HL-60 (cell line): ENCODE measurements around the gene NYAP1.

Experiments
- DNase-seq, 2 experiments: peaks; one replicate each; pipeline ENCODE4 v3.0.0-alpha.2; 2010 to 2020; ENCODE audit warnings: low read depth in 1 of 2, low spot score in 1 of 2
- H3K27ac ChIP-seq: fragments of 250-450 bp; sonication (Bioruptor Pico); replicated peaks from 2 replicates; pipeline ENCODE4 v1.5.1; 2020; ENCODE audit warnings: mild to moderate bottlenecking, moderate library complexity
- H3K27me3 ChIP-seq: fragments of 250-450 bp; sonication (Bioruptor Pico); 2 replicates; pipeline ENCODE4 v1.5.1; 2021; ENCODE audit warnings: mild to moderate bottlenecking, moderate library complexity; ENCODE audit not compliant: insufficient read depth, poor library complexity, severe bottlenecking
- H3K4me3 ChIP-seq: replicated peaks from 2 replicates; pipeline ENCODE4 v1.5.1; 2011; ENCODE audit warnings: mild to moderate bottlenecking, control low read depth, low read length; ENCODE audit not compliant: insufficient read depth
- CTCF ChIP-seq: IDR thresholded peaks from one replicate; pipeline ENCODE4 v1.5.1; 2011; ENCODE audit warnings: low read length, control low read depth, inconsistent platforms; ENCODE audit not compliant: insufficient read depth
- GABPA ChIP-seq: IDR thresholded peaks from 2 replicates; pipeline ENCODE4 v1.6.1; 2012; ENCODE audit warnings: low read depth
- POLR2AphosphoS5 ChIP-seq: IDR thresholded peaks from 2 replicates; pipeline ENCODE4 v1.6.1; 2012; ENCODE audit warnings: low read depth
- REST ChIP-seq: IDR thresholded peaks from 2 replicates; pipeline ENCODE4 v1.6.1; 2012; ENCODE audit warnings: low read depth; ENCODE audit not compliant: insufficient replicate concordance
- SPI1 ChIP-seq: IDR thresholded peaks from 2 replicates; pipeline ENCODE4 v1.6.1; 2012; ENCODE audit warnings: low read depth, mild to moderate bottlenecking, borderline replicate concordance

The NYAP1 gene

GRCh38 chr7:100516135-100516812 lies 32.5 kb downstream of the NYAP1 start:
- TF ChIP-seq REST, result no peak
- no peak for TF ChIP-seq POLR2AphosphoS5
- TF ChIP-seq GABPA, result no peak
- no peak for TF ChIP-seq SPI1
- TF ChIP-seq CTCF, result no peak
- Histone ChIP-seq H3K27me3 (no peaks in the 10 kb centered on the region), H3K4me3 (no peak overlapping the region), H3K27ac (no peak overlapping the region)
- no peak for DNase-seq

GRCh38 chr7:100517305-100517704 lies 33.6 kb downstream of the NYAP1 start:
- Histone ChIP-seq H3K4me3 (no peak overlapping the region), H3K27me3 (no peaks in the 10 kb centered on the region), H3K27ac (no peak overlapping the region)
- no peak for DNase-seq
- no peak for TF ChIP-seq SPI1
- TF ChIP-seq CTCF, result no peak
- no peak for TF ChIP-seq GABPA
- TF ChIP-seq REST, result no peak
- no peak for TF ChIP-seq POLR2AphosphoS5

GRCh38 chr7:100519580-100519979 lies 35.9 kb downstream of the NYAP1 start:
- no peak for TF ChIP-seq SPI1
- no peak for TF ChIP-seq POLR2AphosphoS5
- TF ChIP-seq GABPA, result no peak
- TF ChIP-seq REST, result no peak
- no peak for TF ChIP-seq CTCF
- no peak overlapping the region for H3K27ac ChIP-seq
- no peaks in the 10 kb centered on the region for H3K27me3 ChIP-seq
- no peak overlapping the region for H3K4me3 ChIP-seq
- no peak for DNase-seq
